MG63 (cell line): ENCODE results near the gene P4HB. TPM values are rescaled to one million over a fixed set of nuclear protein-coding genes. Genes with fewer than 3 reads are reported as not detected.

Source experiments
- DNase-seq: peaks from one replicate; pipeline ENCODE4 v3.0.0-alpha.2; 2020
- H3K27me3 ChIP-seq: fragments of 250-450 bp; sonication (Bioruptor Pico); 2 replicates; pipeline ENCODE4 v1.5.1; 2020; ENCODE audit warnings: mild to moderate bottlenecking, moderate library complexity
- H3K36me3 ChIP-seq: fragments of 250-450 bp; sonication (Bioruptor Pico); 2 replicates; pipeline ENCODE4 v1.5.1; 2020; ENCODE audit warnings: mild to moderate bottlenecking, moderate library complexity
- H3K4me3 ChIP-seq: fragments of 250-450 bp; sonication (Bioruptor Pico); 2 replicates; pipeline ENCODE4 v1.5.1; 2020; ENCODE audit warnings: mild to moderate bottlenecking, moderate library complexity
- H3K9me3 ChIP-seq: fragments of 250-450 bp; sonication (Bioruptor Pico); 2 replicates; pipeline ENCODE4 v1.5.1; 2020; ENCODE audit warnings: mild to moderate bottlenecking, moderate library complexity
- total RNA-seq: library from RNA; depleted of rRNA; stranded (reverse); fragments of >200 nt; shearing (Covaris generic); gene quantifications from 2 replicates; pipeline ENCODE4 v1.2.3, GENCODE V29; 2014; ENCODE audit warnings: low replicate concordance

The P4HB gene
- total RNA-seq, 1 experiment from 2014 or later = 531 TPM

DNA sequence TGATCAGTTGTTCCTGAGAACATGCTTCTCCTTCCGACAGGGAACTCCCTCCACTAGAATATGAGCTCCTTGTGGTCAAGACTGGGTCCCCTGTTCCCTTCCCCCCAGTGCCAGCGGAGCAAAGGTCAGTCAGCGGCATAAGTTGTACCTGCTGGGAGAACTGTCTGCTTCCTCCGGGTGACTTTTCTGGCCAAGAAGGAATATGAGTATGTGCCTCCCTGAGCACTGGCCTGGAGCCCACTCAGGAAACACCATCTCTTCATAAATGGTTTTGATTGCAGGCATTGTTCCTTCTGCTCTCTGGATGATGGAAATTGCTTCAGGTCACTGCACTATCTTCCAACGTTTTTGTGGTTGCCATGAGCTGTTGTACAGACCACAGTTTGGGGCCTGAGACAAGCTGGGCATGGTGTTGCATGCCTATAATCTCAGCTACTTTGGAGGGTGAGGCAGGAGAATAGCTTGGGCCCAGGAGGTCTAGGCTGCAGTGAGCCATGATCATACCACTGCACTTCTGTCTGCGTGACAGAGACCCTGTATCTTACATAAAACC lies 2.9 kb upstream of the P4HB start:
- H3K4me3 ChIP-seq = no peak overlapping the region
- H3K27me3 ChIP-seq = no peaks in the 10 kb centered on the region
- no peaks in the 10 kb centered on the region for H3K9me3 ChIP-seq
- no peak for DNase-seq
- H3K36me3 ChIP-seq = peaks cover 76% of the 10 kb centered on the region

DNA sequence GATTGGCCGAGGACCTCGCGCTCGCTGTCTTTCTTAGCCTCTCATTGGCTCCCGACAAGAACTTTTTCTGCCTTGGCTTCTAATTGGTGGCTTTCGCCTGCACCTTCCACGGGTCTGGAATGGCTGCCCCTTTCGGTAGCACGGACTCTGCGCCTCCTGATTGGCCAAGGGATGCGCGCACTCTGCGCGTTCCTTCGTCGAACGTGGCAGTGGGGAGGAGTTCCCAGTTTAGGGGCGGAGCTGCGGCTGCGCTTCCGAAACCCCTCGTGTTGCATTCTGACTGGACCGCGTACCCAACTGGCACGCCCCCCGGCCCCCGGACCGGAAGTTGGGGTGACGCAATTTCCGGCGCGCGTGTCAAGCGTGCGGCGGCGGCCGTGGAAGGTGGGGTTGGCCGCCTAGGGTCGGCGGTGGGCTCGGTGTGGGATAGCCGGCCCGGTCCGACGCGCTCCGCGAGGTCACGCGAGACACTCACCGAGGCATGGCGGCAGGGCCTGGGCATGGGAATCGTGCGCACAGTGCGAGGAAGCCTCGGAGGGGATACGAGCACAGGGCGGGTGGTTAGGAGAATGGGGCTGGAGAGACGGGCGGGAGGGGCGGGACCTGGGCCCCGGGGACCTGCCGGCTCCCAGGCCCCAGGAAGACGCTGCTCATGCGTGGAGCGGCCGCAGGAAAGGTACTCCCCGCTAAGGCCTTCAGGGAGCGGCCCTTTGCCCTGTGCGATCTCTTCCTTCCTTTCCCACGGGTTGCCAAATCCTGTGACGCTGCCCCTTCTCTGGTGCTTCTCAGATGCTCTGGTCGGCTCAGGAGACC lies 627 bp upstream of the P4HB start:
- Histone ChIP-seq H3K36me3 (peaks cover 83% of the 10 kb centered on the region), H3K9me3 (no peaks in the 10 kb centered on the region), H3K27me3 (no peaks in the 10 kb centered on the region), H3K4me3 (peak overlapping the region; percentile 78)
- DNase-seq = peak; percentile 100

DNA sequence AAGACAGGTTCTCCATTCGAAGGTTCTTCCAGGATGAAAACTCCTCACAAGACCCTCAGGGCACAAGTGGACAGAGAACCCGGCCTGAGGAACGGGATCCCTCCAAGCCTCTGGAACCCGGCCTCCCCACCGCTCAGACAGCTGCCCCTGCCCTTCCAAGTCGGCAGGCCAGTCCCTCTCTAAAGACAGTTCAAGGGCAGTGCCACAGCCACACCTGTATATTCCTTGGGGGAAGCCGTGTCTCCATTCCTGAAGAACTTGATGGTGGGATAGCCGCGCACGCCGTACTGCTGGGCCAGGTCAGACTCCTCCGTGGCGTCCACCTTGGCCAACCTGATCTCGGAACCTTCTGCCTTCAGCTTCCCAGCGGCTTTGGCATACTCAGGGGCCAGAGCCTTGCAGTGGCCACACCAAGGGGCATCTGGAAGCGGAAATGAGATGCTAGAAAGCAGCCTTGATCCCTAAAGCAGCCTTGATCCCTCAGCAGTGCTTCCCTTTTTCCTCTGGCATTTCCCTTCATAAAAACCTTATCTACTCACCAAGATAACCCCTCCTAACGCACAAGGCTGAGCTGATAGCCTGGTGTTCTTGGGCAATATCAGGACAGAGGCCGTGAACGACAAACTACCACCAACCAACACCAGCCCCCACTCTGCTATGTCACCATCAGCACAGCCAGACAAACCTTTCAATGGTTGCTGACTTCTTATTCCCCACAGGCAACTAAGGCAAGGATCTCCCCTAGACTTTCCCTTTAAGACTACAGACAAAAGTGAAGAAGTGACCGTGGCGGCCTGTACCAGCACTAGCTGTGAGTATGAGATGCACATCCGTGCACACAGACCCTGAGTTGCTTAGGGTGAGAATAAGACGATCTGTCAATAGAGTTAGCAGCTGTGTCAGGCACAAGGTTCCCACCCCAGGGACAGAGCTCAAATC lies 1.1 kb downstream of the P4HB start:
- Histone ChIP-seq H3K36me3 (peaks cover 83% of the 10 kb centered on the region), H3K4me3 (peak overlapping the region; percentile 61)

DNA sequence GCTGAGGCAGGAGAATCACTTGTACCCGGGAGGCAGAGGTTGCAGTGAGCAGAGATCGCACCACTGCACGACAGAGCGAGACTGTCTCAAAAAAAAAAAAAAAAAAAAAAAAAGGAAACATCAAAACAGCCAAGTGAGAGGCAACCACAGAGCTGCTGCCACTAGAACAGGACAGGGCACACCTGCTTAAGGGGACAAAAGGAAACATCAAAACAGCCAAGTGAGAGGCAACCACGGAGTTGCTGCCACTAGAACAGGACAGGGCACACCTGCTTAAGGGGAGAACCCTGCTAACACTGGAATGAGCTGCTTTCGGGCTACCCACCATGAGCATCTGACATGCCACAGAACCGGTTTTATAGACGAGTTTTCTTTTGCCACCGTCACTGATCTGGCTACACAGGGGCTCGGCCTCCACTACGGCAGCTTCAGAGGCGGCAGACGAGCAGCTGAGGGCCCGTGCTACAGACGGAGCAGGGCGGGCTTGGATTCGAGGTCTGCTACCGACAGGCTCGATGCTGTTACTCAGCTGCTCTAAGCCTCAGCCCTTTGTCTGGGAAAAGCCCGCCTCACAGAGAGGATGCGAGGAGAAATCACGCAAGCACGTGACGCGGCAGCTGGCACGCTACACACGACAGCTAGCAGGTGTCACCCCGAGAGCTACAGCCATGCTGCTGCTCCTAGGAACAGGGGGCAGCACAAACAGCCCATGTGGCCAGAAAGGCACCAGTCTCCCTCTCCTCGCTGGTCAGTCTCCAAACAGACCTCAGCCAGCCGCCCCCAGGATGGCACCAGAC lies 2.0 kb downstream of the P4HB start:
- H3K4me3 ChIP-seq = peak overlapping the region; percentile 61
- peaks cover 83% of the 10 kb centered on the region for H3K36me3 ChIP-seq
- H3K9me3 ChIP-seq = no peaks in the 10 kb centered on the region
- no peaks in the 10 kb centered on the region for H3K27me3 ChIP-seq
- DNase-seq = no peak

More for the DNA sequence above, 1.1 kb downstream of the P4HB start:
- no peak for DNase-seq
- Histone ChIP-seq H3K9me3 (no peaks in the 10 kb centered on the region), H3K27me3 (no peaks in the 10 kb centered on the region)

DNA sequence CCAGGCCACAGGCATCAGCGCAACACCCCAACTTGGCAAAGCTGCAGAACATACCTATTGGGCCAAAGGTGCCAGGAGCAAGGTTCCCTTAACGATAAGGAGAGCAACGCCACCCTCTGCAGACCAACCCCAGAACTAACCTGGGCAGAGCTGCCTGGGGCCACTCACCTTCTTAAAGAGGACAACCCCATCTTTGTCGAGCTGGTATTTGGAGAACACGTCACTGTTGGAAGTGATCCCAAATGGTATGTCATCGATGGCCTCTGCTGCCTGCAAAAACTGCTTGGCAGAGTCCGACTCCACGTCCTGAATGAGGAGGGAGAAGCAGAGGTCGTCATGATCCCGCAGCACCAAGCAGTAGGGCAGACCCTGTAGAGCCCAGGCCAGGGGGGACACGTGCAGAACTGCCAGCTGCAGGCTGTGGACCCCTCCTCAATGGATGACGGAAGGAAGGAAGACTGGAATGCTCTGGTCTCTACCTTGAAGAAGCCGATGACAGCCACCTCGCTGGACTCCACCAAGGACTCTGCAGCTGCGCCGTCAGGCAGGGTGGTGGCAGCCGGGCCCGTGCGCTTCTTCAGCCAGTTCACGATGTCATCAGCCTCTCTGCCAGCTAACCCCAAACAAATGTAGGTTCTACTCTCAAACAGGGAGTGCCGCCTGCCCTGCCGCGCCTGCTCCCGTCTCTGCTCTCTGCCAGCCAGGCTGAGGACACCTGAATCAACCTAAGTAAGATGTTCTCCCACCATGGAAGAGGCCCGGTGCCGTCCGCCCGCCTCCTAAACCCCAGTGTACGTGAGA lies 5.2 kb downstream of the P4HB start:
- no peak for DNase-seq
- Histone ChIP-seq H3K36me3 (peaks cover 93% of the 10 kb centered on the region), H3K27me3 (no peaks in the 10 kb centered on the region), H3K9me3 (no peaks in the 10 kb centered on the region), H3K4me3 (no peak overlapping the region)

DNA sequence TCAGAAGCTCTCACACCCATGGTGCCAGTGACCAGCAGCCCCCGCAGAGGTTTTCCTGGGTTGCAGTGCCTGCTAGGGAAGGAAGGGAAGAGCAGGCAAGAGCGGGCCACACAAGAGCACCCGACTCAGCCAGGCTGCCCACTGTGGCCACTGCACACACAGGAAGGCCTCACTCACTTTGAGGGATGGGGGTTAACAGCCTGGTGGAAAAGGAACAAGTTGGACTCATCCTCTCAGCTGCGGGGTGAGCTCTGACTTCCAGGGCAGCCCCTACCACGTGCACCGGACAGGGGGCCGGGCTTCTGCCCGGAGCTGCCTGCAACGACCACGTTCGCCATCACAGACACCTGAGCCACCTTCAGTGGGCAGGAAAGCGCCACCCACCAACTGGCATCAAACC lies 8.1 kb downstream of the P4HB start:
- H3K36me3 ChIP-seq = peaks cover 93% of the 10 kb centered on the region

DNA sequence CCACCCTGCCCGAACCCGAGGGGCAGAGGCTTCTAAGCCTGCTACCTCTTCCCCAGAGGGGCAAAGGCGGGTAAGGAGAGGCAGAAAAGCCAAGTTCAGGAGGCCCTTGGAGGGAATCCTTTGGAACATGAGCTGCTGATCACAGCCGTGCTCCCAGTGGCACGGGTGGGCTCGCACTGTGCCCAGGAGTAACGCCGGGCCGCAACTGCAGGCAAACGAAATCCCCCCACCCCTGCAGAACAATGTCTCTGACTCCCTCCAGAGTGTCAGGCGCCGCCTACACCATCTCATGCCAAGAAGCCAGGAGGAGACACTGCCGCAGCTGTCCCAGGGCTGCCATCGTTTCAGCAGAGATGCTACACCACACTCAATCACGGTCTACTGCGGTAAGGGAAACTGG lies 8.9 kb downstream of the P4HB start:
- Histone ChIP-seq H3K9me3 (no peaks in the 10 kb centered on the region), H3K4me3 (no peak overlapping the region), H3K36me3 (peaks cover 93% of the 10 kb centered on the region), H3K27me3 (no peaks in the 10 kb centered on the region)
- DNase-seq = no peak

More for the DNA sequence above, 8.1 kb downstream of the P4HB start:
- Histone ChIP-seq H3K27me3 (no peaks in the 10 kb centered on the region), H3K9me3 (no peaks in the 10 kb centered on the region), H3K4me3 (no peak overlapping the region)
- no peak for DNase-seq

DNA sequence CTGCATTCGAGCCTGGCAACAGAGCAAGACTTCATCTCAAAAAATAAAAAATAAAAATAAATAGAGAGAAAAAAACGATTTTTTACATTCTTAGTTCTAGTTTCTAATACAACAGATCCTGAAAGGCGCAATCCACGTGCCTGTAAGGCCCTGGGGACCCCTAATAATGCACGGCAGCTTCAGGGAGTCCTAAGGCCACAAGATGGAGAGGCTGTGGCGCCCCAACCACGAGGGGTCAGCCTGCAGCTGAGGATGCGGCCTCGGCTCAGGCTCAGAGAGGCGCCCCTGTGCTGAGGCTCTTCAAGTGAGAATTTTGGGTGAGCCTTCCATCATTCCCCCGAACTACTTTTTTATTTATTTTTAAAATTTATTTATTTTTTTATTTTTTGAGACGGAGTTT lies 10.9 kb downstream of the P4HB start:
- no peaks in the 10 kb centered on the region for H3K27me3 ChIP-seq
- H3K4me3 ChIP-seq = no peak overlapping the region
- H3K36me3 ChIP-seq = peaks cover 93% of the 10 kb centered on the region
- no peaks in the 10 kb centered on the region for H3K9me3 ChIP-seq
- DNase-seq = no peak

DNA sequence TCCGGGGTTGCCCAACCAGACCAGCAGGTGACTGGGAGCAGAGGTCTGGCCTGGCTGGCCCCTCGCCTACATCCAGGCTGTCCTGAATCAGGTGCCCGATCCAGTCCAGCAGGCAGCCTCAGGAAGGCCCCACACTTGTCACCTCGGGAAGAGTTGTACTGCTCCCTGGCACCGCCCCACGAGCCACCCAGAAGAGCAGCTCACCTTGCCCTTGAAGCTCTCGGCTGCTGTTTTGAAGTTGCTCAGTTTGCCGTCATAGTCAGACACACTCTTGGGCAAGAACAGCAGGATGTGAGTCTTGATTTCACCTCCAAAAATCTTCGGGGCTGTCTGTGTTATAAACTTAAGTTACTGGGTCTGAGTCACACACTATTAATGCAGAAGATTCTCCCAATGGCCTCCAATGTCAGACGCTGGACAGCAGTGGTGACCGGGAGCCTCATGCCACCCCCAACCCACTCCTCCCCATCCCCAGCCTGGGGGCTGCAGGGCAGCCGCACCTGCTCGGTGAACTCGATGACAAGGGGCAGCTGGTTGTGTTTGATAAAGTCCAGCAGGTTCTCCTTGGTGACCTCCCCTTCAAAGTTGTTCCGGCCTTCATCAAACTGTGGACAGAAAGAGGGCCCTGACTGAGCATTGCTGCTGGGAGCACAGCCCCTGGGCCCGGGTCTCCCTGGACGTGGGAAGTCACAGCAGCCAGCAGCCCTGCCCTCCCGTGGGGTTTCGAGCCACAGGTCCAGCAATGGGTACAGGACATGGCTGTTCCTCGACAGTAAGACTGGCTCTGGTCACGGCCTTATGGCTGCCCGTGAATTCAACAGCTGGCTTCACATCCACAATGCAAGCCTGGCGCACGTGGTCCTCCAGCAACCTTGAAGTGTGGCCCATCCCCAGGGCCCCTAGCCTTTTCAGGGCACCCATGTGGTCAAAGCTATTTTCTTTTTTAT lies 13.3 kb downstream of the P4HB start:
- DNase-seq = no peak
- Histone ChIP-seq H3K36me3 (peaks cover 90% of the 10 kb centered on the region), H3K4me3 (no peak overlapping the region)

DNA sequence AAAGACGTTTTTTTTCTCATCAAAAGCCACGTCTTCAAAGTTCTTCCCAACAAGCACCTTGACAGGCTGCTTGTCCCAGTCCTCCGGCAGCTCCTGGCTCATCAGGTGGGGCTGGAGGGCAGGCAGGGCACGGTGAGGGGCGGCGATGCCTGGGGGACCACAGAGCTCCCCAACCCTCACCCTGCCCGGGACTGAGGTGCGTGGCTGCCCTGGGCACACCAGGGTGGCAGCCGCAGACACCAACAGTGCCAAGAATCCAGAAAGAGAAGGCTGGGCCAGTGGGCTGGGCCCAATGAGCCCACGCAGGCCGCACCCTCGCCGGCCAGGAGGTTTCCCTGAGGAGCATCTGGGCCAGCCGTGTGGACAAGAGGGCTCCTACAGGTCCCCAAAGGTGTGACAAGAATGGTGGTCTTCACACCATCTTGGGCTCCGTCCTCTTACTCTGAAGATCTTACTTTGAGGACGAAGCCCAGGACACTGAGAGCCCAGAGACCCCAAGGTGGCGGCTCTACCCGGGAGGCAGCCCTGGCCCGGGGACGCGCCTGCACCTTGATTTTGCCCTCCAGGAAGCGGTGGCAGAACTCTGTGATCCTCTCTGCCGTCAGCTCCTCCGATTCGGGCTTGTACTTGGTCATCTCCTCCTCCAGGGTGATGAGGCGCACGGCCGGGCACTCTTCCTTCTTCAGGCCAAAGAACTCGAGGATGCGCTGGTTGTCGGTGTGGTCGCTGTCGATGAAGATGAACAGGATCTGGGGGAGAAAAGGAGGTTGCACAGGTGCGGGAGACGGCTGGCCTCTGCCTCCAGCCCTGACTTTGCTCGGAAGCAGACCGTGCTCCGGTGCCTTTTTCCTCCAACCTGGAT lies 14.2 kb downstream of the P4HB start:
- no peaks in the 10 kb centered on the region for H3K27me3 ChIP-seq
- no peak for DNase-seq
- H3K9me3 ChIP-seq = no peaks in the 10 kb centered on the region
- H3K4me3 ChIP-seq = no peak overlapping the region
- H3K36me3 ChIP-seq = peaks cover 81% of the 10 kb centered on the region

More for the DNA sequence above, 13.3 kb downstream of the P4HB start:
- Histone ChIP-seq H3K27me3 (no peaks in the 10 kb centered on the region), H3K9me3 (no peaks in the 10 kb centered on the region)

DNA sequence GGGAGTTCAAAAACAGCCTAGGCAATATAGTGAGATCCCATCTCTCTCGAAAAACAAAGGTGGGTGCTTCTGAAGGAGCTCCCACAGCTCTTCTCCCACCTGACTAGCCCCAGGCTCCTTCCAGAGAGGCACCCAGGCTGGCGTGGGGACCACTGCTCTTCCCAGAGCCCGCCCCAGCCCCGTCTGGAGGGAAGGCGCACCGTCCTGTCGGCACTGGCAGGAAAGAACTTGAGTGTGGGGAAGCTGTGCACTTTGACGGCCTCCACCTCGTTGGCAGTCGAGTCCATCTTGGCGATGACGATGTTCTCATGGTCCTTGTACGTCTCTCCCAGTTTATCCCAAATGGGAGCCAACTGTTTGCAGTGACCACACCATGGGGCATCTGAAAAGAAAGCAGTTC lies 15.0 kb downstream of the P4HB start:
- DNase-seq = no peak
- Histone ChIP-seq H3K36me3 (peaks cover 76% of the 10 kb centered on the region), H3K4me3 (no peak overlapping the region), H3K9me3 (no peaks in the 10 kb centered on the region), H3K27me3 (no peaks in the 10 kb centered on the region)

DNA sequence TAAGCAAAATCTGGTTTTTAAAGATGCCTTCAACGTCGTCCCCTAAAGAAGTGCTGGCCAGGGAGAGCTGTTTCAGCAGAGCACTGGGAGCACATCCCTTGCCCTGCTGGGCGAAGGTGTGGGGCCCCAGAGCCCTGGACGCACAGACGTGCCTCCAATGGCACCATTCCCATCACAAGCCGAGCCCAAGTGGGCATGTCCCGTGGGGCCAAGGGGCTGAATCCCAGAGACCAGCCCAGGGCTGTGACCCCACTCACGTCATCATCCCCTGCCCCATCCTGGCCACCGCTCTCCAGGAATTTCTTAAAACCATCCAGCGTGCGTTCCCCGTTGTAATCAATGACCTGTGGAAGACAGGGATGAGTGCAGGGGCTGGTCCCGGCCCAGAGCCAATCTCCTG lies 15.4 kb downstream of the P4HB start:
- DNase-seq = no peak
- Histone ChIP-seq H3K36me3 (peaks cover 71% of the 10 kb centered on the region), H3K9me3 (no peaks in the 10 kb centered on the region), H3K27me3 (no peaks in the 10 kb centered on the region), H3K4me3 (no peak overlapping the region)

DNA sequence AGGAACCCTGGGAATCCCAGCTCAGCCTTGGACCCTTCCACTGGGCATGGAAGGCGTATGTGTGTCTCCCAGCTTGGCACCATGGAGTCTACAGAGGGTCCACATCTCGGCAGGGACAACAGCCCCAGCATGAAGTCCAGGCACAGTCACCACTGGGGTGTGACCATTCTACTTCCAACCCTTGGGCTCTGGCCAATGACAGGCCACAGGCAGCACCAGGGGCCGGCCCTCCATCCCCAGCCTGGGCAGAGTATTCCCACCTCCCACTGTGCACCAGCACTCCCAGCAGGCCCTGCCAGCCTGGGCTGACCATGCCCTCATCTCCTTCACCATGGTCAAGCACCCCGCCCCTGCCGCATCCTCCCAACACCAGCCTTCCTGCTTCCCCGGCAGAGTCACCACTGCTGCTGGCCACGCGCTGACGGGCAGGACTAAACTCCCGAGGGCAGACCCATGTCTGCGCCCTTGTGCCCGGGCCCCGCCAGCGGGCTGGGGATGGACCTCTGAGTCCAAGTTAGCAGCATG lies 15.9 kb downstream of the P4HB start:
- no peaks in the 10 kb centered on the region for H3K9me3 ChIP-seq
- DNase-seq = peak; percentile 40
- H3K4me3 ChIP-seq = no peak overlapping the region
- no peaks in the 10 kb centered on the region for H3K27me3 ChIP-seq
- H3K36me3 ChIP-seq = peaks cover 66% of the 10 kb centered on the region
